ENCODE data around the gene SLC6A11. TPM values are rescaled to one million over a fixed set of nuclear protein-coding genes. Genes with fewer than 3 reads are reported as not detected.

SLC6A11 gene
- total and polyA plus RNA-seq, 2 donors (not counting 1 experiment from before 2014, with no cell fraction given) = not detected

DNA sequence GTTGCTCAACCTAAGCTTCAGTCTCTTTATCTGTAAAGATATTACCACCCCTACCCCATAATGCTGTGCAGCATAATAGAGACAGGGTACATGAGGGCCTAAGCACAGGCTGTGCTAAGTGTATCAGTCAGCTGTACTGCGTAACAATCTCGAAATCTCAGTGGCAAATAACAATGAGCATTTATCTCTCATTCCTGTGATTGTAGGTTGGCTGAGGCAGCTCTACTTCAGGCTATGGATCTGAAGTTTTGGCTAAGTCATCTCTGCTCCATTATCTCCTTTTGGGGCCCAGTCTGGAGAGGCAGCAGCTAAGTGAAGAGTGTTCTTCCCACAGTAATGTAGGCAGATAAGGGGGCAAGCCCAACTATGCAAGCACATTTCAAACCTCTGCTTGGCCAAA is 7.1 kb upstream of the SLC6A11 start:
- no peaks in the 10 kb centered on the region for H3K9me3 Mint-ChIP-seq (ENCODE audit: insufficient read depth)
- Histone ChIP-seq H3K9me3 (ENCODE audit: control extremely low read depth in 1 of 3, control insufficient read depth in 2 of 3, insufficient read depth in 1 of 3, low read length in 2 of 3) (no peaks in the 10 kb centered on the region), H3K4me3 (ENCODE audit: control extremely low read depth in 1 of 5, extremely low read depth in 1 of 5, insufficient read depth in 1 of 5, low read depth in 2 of 5, low read length in 4 of 5) (no peak overlapping the region), H3K79me2 (ENCODE audit: control insufficient read depth, insufficient read depth, low read length) (no peaks in the 10 kb centered on the region), H3K4me2 (replicated peaks; ENCODE audit: low read depth, low read length, poor library complexity, severe bottlenecking) (no peak overlapping the region), H3K27me3 (replicated peaks in 1 of 4; ENCODE audit: control extremely low read depth in 1 of 4, control insufficient read depth in 3 of 4, insufficient read depth in 4 of 4, low read length in 3 of 4) (peaks cover 0 to 25% (median 0%) of the 10 kb centered on the region in 4 experiments), H3K27ac (ENCODE audit: low read length in 2 of 2) (no peak overlapping the region), H3K36me3 (replicated peaks in 1 of 2; ENCODE audit: control extremely low read depth in 1 of 2, control insufficient read depth in 1 of 2, extremely low read depth in 1 of 2, insufficient read depth in 2 of 2, low read length in 1 of 2) (no peaks in the 10 kb centered on the region), H4K20me1 (ENCODE audit: control insufficient read depth, insufficient read depth, low read length, poor library complexity, severe bottlenecking) (no peaks in the 10 kb centered on the region), H3K9ac (ENCODE audit: low read length) (no peak overlapping the region), H3K4me1 (ENCODE audit: control insufficient read depth in 2 of 2, insufficient read depth in 2 of 2, low read length in 2 of 2) (no peaks in the 10 kb centered on the region), H2AFZ (ENCODE audit: insufficient read depth, low read depth, low read length, poor library complexity, severe bottlenecking) (no peak overlapping the region)
- H3K27me3 Mint-ChIP-seq = peaks cover 48% of the 10 kb centered on the region
- POLR2A ChIA-PET = no interaction called here
- H3K27ac Mint-ChIP-seq = no peak overlapping the region
- no peak for DNase-seq
- TF ChIP-seq, protein P1, sequence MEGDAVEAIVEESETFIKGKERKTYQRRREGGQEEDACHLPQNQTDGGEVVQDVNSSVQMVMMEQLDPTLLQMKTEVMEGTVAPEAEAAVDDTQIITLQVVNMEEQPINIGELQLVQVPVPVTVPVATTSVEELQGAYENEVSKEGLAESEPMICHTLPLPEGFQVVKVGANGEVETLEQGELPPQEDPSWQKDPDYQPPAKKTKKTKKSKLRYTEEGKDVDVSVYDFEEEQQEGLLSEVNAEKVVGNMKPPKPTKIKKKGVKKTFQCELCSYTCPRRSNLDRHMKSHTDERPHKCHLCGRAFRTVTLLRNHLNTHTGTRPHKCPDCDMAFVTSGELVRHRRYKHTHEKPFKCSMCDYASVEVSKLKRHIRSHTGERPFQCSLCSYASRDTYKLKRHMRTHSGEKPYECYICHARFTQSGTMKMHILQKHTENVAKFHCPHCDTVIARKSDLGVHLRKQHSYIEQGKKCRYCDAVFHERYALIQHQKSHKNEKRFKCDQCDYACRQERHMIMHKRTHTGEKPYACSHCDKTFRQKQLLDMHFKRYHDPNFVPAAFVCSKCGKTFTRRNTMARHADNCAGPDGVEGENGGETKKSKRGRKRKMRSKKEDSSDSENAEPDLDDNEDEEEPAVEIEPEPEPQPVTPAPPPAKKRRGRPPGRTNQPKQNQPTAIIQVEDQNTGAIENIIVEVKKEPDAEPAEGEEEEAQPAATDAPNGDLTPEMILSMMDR (IDR thresholded peaks at IDR 0.05) = no peak
- TF ChIP-seq EZH2 (IDR thresholded peaks at IDR 0.05; ENCODE audit: borderline replicate concordance, insufficient read depth, low read depth, low read length, poor library complexity, severe bottlenecking) = no peak
- H3K4me3 Mint-ChIP-seq = no peak overlapping the region
- CTCF ChIA-PET = no interaction called here
- intact Hi-C loops (cut with micrococcal nuclease) = no loop called here
- H3K4me1 Mint-ChIP-seq = no peaks in the 10 kb centered on the region
- WGBS (ENCODE audit: insufficient coverage) = 92% methylated on average over 2 of the region's 2 CpGs
- ATAC-seq (ENCODE audit: low read depth) = no peak

DNA sequence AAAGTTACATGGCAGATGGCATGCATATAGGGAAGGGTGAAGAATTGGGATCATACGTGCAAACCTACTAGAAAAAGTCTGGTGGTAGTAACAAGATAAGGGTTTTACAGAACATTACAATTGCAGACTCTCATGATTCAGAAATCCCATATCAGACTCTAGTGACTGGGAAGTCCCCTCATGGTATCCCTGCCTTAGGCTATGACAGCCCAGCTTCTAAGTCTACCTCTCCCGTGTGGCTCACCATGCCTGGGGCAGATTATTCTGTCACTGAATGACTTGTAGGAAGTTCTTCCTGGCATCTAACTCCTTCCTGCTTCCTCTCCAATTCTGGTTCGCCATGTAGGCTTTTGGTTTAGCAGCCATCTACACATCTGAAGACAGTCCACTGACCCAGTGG is 5.7 kb upstream of the SLC6A11 start:
- Histone ChIP-seq H3K79me2 (ENCODE audit: control insufficient read depth, insufficient read depth, low read length) (no peaks in the 10 kb centered on the region), H3K4me3 (ENCODE audit: control extremely low read depth in 1 of 5, extremely low read depth in 1 of 5, insufficient read depth in 1 of 5, low read depth in 2 of 5, low read length in 4 of 5) (no peak overlapping the region), H3K27me3 (replicated peaks in 1 of 4; ENCODE audit: control extremely low read depth in 1 of 4, control insufficient read depth in 3 of 4, insufficient read depth in 4 of 4, low read length in 3 of 4) (peaks cover 0 to 23% (median under 1%) of the 10 kb centered on the region in 4 experiments), H3K36me3 (replicated peaks in 1 of 2; ENCODE audit: control extremely low read depth in 1 of 2, control insufficient read depth in 1 of 2, extremely low read depth in 1 of 2, insufficient read depth in 2 of 2, low read length in 1 of 2) (no peaks in the 10 kb centered on the region), H3K4me2 (replicated peaks; ENCODE audit: low read depth, low read length, poor library complexity, severe bottlenecking) (no peak overlapping the region), H2AFZ (ENCODE audit: insufficient read depth, low read depth, low read length, poor library complexity, severe bottlenecking) (no peak overlapping the region), H3K9ac (ENCODE audit: low read length) (no peak overlapping the region), H3K27ac (ENCODE audit: low read length in 2 of 2) (no peak overlapping the region), H4K20me1 (ENCODE audit: control insufficient read depth, insufficient read depth, low read length, poor library complexity, severe bottlenecking) (no peaks in the 10 kb centered on the region), H3K4me1 (ENCODE audit: control insufficient read depth in 2 of 2, insufficient read depth in 2 of 2, low read length in 2 of 2) (no peaks in the 10 kb centered on the region), H3K9me3 (ENCODE audit: control extremely low read depth in 1 of 3, control insufficient read depth in 2 of 3, insufficient read depth in 1 of 3, low read length in 2 of 3) (no peaks in the 10 kb centered on the region)
- Mint-ChIP-seq H3K27me3 (peaks cover 57% of the 10 kb centered on the region), H3K4me1 (no peaks in the 10 kb centered on the region), H3K27ac (no peak overlapping the region), H3K4me3 (no peak overlapping the region), H3K9me3 (ENCODE audit: insufficient read depth) (no peaks in the 10 kb centered on the region)
- intact Hi-C loops (cut with micrococcal nuclease) = no loop called here
- 90% methylated on average over 1 of the region's 3 CpGs for WGBS (ENCODE audit: insufficient coverage)
- ChIA-PET CTCF (no interaction called here), POLR2A (no interaction called here)
- no peak for ATAC-seq (ENCODE audit: low read depth)
- no peak for TF ChIP-seq EZH2 (IDR thresholded peaks at IDR 0.05; ENCODE audit: borderline replicate concordance, insufficient read depth, low read depth, low read length, poor library complexity, severe bottlenecking)
- TF ChIP-seq, protein P1 (IDR thresholded peaks at IDR 0.05) = no peak
- no peak for DNase-seq

Data from B cell (primary cell).